SK-N-SH treated with all-trans-retinoic acid at 6 μM for 48 hours (cell line): ENCODE data around the gene USHBP1.

ENCODE experiments used
- ATAC-seq: fragments of 200-7000 bp; cut with Tn5 transposase; 3 replicates; pipeline ENCODE4 v1.9.1; 2020; ENCODE audit warnings: mild to moderate bottlenecking, moderate library complexity
- CSDC2 ChIP-seq: fragments of 250-450 bp; sonication (Bioruptor Pico); IDR thresholded peaks from 2 replicates; pipeline ENCODE4 v1.5.0; 2020; ENCODE audit warnings: mild to moderate bottlenecking, moderate library complexity
- ESRRG ChIP-seq: fragments of 250-450 bp; sonication (Bioruptor Pico); IDR thresholded peaks from 2 replicates; pipeline ENCODE4 v1.6.1; 2021; ENCODE audit warnings: mild to moderate bottlenecking
- GLIS3 ChIP-seq: fragments of 250-450 bp; sonication (Bioruptor Pico); IDR thresholded peaks from 2 replicates; pipeline ENCODE4 v1.5.0; 2020; ENCODE audit warnings: mild to moderate bottlenecking, moderate library complexity
- ISL1 ChIP-seq: fragments of 250-450 bp; sonication (Bioruptor Pico); IDR thresholded peaks from 2 replicates; pipeline ENCODE4 v2.1.2; 2022; ENCODE audit warnings: mild to moderate bottlenecking, moderate library complexity
- OSR1 ChIP-seq: fragments of 250-450 bp; sonication (Bioruptor Pico); IDR thresholded peaks from 2 replicates; pipeline ENCODE4 v1.8.0; 2022; ENCODE audit warnings: moderate library complexity, mild to moderate bottlenecking, inconsistent platforms
- POU6F1 ChIP-seq: fragments of 250-450 bp; sonication (Bioruptor Pico); IDR thresholded peaks from 2 replicates; pipeline ENCODE4 v1.8.0; 2021; ENCODE audit warnings: low read depth, mild to moderate bottlenecking, moderate library complexity, borderline replicate concordance
- PPARA ChIP-seq: fragments of 250-450 bp; sonication (Bioruptor Pico); IDR thresholded peaks from 2 replicates; pipeline ENCODE4 v1.5.0; 2020; ENCODE audit warnings: mild to moderate bottlenecking, borderline replicate concordance
- RARB ChIP-seq: fragments of 250-450 bp; sonication (Bioruptor Pico); IDR thresholded peaks from 2 replicates; pipeline ENCODE4 v1.8.0; 2021; ENCODE audit warnings: mild to moderate bottlenecking, moderate library complexity
- SNAI2 ChIP-seq: fragments of 250-450 bp; sonication (Bioruptor Pico); IDR thresholded peaks from 2 replicates; pipeline ENCODE4 v1.5.0; 2020; ENCODE audit warnings: mild to moderate bottlenecking, moderate library complexity
- TOX ChIP-seq: fragments of 250-450 bp; sonication (Bioruptor Pico); IDR thresholded peaks from 2 replicates; pipeline ENCODE4 v1.8.0; 2021; ENCODE audit warnings: mild to moderate bottlenecking, moderate library complexity, borderline replicate concordance
- ZC3H10 ChIP-seq: fragments of 250-450 bp; sonication (Bioruptor Pico); IDR thresholded peaks from 2 replicates; pipeline ENCODE4 v1.5.1; 2021; ENCODE audit warnings: mild to moderate bottlenecking, moderate library complexity
- ZFP3 ChIP-seq: fragments of 250-450 bp; sonication (Bioruptor Pico); IDR thresholded peaks from 2 replicates; pipeline ENCODE4 v1.5.0; 2020; ENCODE audit warnings: mild to moderate bottlenecking, moderate library complexity
- ZFP30 ChIP-seq: fragments of 450-650 bp; formaldehyde crosslinking; IDR thresholded peaks from 2 replicates; pipeline ENCODE4 v1.5.0; 2022; ENCODE audit warnings: mild to moderate bottlenecking, moderate library complexity
- ZNF565 ChIP-seq: fragments of 450-650 bp; formaldehyde crosslinking; conservative IDR thresholded peaks from 2 replicates; pipeline ENCODE4 v1.5.0; 2020; ENCODE audit warnings: low read depth, mild to moderate bottlenecking, moderate library complexity
- ZNF70 ChIP-seq: fragments of 450-650 bp; formaldehyde crosslinking; IDR thresholded peaks from 2 replicates; pipeline ENCODE4 v1.5.0; 2020; ENCODE audit warnings: mild to moderate bottlenecking, moderate library complexity
- TF ChIP-seq, protein P1 (sequence below): fragments of 250-450 bp; sonication (Bioruptor Pico); IDR thresholded peaks from 2 replicates; pipeline ENCODE4 v1.5.1; 2021; ENCODE audit warnings: mild to moderate bottlenecking, moderate library complexity
- TF ChIP-seq, protein P2 (sequence below): fragments of 250-450 bp; sonication (Bioruptor Pico); IDR thresholded peaks from 2 replicates; pipeline ENCODE4 v1.5.1; 2020; ENCODE audit warnings: low read depth, mild to moderate bottlenecking, moderate library complexity
- TF ChIP-seq, protein P3 (sequence below): fragments of 250-450 bp; sonication (Bioruptor Pico); IDR thresholded peaks from 2 replicates; pipeline ENCODE4 v1.8.0; 2020; ENCODE audit warnings: mild to moderate bottlenecking, moderate library complexity, borderline replicate concordance
- TF ChIP-seq, protein P4 (sequence below): fragments of 250-450 bp; sonication (Bioruptor Pico); IDR thresholded peaks from 2 replicates; pipeline ENCODE4 v1.5.0; 2020; ENCODE audit warnings: mild to moderate bottlenecking, moderate library complexity

Gene USHBP1

DNA sequence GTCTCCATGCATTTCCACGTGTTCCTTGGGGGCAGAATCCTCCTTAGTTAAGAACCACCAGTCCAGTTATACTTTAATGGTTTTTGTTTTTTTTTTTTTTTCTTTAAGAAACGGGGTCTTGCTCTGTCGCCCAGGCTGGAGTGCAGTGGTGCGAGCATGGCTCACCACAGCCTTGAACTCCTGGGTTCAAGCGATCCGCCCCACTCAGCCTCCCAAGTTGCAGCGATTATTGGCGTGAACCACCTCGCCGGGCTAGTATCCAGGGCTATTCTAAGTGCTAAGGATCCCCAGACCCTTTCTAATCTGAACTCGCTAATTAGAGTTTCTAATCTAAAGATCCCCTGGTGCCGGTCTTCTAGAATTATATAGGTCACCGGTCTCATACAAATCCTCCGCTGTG is 29.1 kb upstream of the USHBP1 start:
- TF ChIP-seq TOX (CRISPR knock-in tag) (no peak), ZNF565 (no peak), OSR1 (CRISPR knock-in tag) (no peak), CSDC2 (CRISPR knock-in tag) (no peak), PPARA (no peak), ZC3H10 (CRISPR knock-in tag) (no peak)
- TF ChIP-seq, protein P1, sequence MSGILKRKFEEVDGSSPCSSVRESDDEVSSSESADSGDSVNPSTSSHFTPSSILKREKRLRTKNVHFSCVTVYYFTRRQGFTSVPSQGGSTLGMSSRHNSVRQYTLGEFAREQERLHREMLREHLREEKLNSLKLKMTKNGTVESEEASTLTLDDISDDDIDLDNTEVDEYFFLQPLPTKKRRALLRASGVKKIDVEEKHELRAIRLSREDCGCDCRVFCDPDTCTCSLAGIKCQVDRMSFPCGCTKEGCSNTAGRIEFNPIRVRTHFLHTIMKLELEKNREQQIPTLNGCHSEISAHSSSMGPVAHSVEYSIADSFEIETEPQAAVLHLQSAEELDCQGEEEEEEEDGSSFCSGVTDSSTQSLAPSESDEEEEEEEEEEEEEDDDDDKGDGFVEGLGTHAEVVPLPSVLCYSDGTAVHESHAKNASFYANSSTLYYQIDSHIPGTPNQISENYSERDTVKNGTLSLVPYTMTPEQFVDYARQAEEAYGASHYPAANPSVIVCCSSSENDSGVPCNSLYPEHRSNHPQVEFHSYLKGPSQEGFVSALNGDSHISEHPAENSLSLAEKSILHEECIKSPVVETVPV (CRISPR knock-in tag), result no peak
- TF ChIP-seq, protein P2, sequence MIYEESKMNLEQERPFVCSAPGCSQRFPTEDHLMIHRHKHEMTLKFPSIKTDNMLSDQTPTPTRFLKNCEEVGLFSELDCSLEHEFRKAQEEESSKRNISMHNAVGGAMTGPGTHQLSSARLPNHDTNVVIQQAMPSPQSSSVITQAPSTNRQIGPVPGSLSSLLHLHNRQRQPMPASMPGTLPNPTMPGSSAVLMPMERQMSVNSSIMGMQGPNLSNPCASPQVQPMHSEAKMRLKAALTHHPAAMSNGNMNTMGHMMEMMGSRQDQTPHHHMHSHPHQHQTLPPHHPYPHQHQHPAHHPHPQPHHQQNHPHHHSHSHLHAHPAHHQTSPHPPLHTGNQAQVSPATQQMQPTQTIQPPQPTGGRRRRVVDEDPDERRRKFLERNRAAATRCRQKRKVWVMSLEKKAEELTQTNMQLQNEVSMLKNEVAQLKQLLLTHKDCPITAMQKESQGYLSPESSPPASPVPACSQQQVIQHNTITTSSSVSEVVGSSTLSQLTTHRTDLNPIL (CRISPR knock-in tag), result no peak
- TF ChIP-seq, protein P3, sequence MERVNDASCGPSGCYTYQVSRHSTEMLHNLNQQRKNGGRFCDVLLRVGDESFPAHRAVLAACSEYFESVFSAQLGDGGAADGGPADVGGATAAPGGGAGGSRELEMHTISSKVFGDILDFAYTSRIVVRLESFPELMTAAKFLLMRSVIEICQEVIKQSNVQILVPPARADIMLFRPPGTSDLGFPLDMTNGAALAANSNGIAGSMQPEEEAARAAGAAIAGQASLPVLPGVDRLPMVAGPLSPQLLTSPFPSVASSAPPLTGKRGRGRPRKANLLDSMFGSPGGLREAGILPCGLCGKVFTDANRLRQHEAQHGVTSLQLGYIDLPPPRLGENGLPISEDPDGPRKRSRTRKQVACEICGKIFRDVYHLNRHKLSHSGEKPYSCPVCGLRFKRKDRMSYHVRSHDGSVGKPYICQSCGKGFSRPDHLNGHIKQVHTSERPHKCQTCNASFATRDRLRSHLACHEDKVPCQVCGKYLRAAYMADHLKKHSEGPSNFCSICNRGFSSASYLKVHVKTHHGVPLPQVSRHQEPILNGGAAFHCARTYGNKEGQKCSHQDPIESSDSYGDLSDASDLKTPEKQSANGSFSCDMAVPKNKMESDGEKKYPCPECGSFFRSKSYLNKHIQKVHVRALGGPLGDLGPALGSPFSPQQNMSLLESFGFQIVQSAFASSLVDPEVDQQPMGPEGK (CRISPR knock-in tag), result no peak
- TF ChIP-seq, protein P4, sequence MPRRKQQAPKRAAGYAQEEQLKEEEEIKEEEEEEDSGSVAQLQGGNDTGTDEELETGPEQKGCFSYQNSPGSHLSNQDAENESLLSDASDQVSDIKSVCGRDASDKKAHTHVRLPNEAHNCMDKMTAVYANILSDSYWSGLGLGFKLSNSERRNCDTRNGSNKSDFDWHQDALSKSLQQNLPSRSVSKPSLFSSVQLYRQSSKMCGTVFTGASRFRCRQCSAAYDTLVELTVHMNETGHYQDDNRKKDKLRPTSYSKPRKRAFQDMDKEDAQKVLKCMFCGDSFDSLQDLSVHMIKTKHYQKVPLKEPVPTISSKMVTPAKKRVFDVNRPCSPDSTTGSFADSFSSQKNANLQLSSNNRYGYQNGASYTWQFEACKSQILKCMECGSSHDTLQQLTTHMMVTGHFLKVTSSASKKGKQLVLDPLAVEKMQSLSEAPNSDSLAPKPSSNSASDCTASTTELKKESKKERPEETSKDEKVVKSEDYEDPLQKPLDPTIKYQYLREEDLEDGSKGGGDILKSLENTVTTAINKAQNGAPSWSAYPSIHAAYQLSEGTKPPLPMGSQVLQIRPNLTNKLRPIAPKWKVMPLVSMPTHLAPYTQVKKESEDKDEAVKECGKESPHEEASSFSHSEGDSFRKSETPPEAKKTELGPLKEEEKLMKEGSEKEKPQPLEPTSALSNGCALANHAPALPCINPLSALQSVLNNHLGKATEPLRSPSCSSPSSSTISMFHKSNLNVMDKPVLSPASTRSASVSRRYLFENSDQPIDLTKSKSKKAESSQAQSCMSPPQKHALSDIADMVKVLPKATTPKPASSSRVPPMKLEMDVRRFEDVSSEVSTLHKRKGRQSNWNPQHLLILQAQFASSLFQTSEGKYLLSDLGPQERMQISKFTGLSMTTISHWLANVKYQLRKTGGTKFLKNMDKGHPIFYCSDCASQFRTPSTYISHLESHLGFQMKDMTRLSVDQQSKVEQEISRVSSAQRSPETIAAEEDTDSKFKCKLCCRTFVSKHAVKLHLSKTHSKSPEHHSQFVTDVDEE (CRISPR knock-in tag), result no peak
- no peak for ATAC-seq

DNA sequence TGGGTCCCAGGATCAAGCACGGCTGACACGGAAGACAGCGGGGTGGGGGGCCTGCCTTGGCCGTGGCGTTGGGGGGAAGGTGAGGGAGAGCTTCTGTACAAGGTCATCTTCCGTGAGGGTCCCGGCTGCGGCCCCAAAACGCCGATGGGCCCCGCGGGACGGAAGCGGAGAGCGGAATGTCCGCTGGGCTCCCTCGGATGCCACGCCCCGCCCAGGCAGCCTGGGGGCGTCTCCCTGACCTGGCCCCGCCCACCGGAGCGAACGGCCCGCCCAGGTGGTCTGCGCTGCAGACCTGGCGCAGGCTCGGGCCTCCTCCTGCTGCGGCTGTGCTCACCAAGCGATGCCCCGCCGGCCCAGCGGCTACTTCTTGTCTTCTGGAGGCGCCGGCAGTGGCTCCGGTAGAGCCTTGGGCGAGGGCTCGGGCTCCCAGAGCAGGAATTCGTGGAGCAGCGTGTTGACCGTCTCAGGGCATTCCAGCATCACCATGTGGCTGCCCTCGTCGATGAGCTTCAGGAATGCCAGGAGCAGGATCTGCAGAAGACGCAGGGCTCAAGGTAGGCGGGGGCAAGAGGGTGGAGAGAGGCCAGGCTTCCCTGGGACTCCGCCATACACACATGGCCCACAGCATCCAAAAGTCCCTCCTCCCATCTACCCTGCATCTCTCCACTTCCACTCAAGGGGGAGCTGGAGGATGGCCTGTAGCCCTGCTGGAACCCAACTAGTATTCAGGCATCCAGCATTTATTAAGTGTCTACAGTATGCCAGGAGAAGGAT is 27.9 kb upstream of the USHBP1 start:
- no peak for TF ChIP-seq GLIS3
- no peak for TF ChIP-seq POU6F1 (CRISPR knock-in tag)
- no peak for TF ChIP-seq ZFP3
- no peak for TF ChIP-seq ESRRG (CRISPR knock-in tag)
- no peak for TF ChIP-seq ZNF70 (CRISPR knock-in tag)
- ATAC-seq, result peak; percentile 91

- peak; percentile 75 for ATAC-seq
- no peak for TF ChIP-seq ZFP30
- no peak for TF ChIP-seq ZNF70 (CRISPR knock-in tag)
- TF ChIP-seq SNAI2 (CRISPR knock-in tag), result no peak
- TF ChIP-seq PPARA, result no peak
- TF ChIP-seq RARB (CRISPR knock-in tag), result no peak
- no peak for TF ChIP-seq ESRRG (CRISPR knock-in tag)
- no peak for TF ChIP-seq ZC3H10 (CRISPR knock-in tag)
- TF ChIP-seq POU6F1 (CRISPR knock-in tag), result no peak
- TF ChIP-seq ISL1 (CRISPR knock-in tag), result no peak
- TF ChIP-seq TOX (CRISPR knock-in tag), result no peak
- TF ChIP-seq, protein P2 (CRISPR knock-in tag), result no peak
- TF ChIP-seq, protein P4 (CRISPR knock-in tag), result no peak
- TF ChIP-seq, all 23 proteins: peak for 0
These were observed 24.9 kb upstream of the USHBP1 start for GRCh38 chr19:17289489-17289888.
